ENCODE results near the gene METTL15. TPM values are rescaled to one million over a fixed set of nuclear protein-coding genes. Genes with fewer than 3 reads are reported as not detected.

Gene METTL15
- total RNA-seq, 1 donor from 2014 or later, result 27.9 TPM

GRCh38 chr11:28223577-28223976 is 115.4 kb downstream of the METTL15 start:
- Histone ChIP-seq H3K4me2 (no peak overlapping the region), H3K4me3 (no peak overlapping the region), H3K79me2 (ENCODE audit: low read depth) (peaks cover 3% of the 10 kb centered on the region), H3K4me1 (no peaks in the 10 kb centered on the region), H3K9ac (no peak overlapping the region), H3K36me3 (no peaks in the 10 kb centered on the region), H3K9me3 (ENCODE audit: low read depth) (no peaks in the 10 kb centered on the region), H3F3A (ENCODE audit: low read depth) (no peaks in the 10 kb centered on the region), H3K27ac (no peak overlapping the region), H4K20me1 (ENCODE audit: low read depth) (no peaks in the 10 kb centered on the region), H3K27me3 (no peaks in the 10 kb centered on the region), H2AFZ (replicated peaks) (no peak overlapping the region)
- H3K4me3 Mint-ChIP-seq, result no peak overlapping the region
- peaks cover 19% of the 10 kb centered on the region for H3K36me3 Mint-ChIP-seq
- no peak for DNase-seq (ENCODE audit: low spot score)
- no peaks in the 10 kb centered on the region for H3K4me1 Mint-ChIP-seq
- no peak overlapping the region for H3K27ac Mint-ChIP-seq
- H3K9me3 Mint-ChIP-seq, result peaks cover 30% of the 10 kb centered on the region
- TF ChIP-seq EZH2phosphoT487 (IDR thresholded peaks at IDR 0.05), result no peak
- TF ChIP-seq, protein P1, sequence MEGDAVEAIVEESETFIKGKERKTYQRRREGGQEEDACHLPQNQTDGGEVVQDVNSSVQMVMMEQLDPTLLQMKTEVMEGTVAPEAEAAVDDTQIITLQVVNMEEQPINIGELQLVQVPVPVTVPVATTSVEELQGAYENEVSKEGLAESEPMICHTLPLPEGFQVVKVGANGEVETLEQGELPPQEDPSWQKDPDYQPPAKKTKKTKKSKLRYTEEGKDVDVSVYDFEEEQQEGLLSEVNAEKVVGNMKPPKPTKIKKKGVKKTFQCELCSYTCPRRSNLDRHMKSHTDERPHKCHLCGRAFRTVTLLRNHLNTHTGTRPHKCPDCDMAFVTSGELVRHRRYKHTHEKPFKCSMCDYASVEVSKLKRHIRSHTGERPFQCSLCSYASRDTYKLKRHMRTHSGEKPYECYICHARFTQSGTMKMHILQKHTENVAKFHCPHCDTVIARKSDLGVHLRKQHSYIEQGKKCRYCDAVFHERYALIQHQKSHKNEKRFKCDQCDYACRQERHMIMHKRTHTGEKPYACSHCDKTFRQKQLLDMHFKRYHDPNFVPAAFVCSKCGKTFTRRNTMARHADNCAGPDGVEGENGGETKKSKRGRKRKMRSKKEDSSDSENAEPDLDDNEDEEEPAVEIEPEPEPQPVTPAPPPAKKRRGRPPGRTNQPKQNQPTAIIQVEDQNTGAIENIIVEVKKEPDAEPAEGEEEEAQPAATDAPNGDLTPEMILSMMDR (IDR thresholded peaks at IDR 0.05), result no peak
- TF ChIP-seq EZH2 (IDR thresholded peaks at IDR 0.05), result no peak
- no peaks in the 10 kb centered on the region for H3K27me3 Mint-ChIP-seq (ENCODE audit: insufficient read depth, low read depth)

GRCh38 chr11:28223994-28224393 is 115.8 kb downstream of the METTL15 start:
- H3K4me3 Mint-ChIP-seq, result no peak overlapping the region
- H3K4me1 ChIP-seq, result no peaks in the 10 kb centered on the region
- no peaks in the 10 kb centered on the region for H4K20me1 ChIP-seq (ENCODE audit: low read depth)
- no peak overlapping the region for H3K4me3 ChIP-seq
- H3K79me2 ChIP-seq (ENCODE audit: low read depth), result no peaks in the 10 kb centered on the region
- H3K27me3 ChIP-seq, result no peaks in the 10 kb centered on the region
- no peaks in the 10 kb centered on the region for H3K9me3 ChIP-seq (ENCODE audit: low read depth)
- no peaks in the 10 kb centered on the region for H3K36me3 ChIP-seq
- H3K9me3 Mint-ChIP-seq, result peaks cover 27% of the 10 kb centered on the region
- no peak for TF ChIP-seq EZH2 (IDR thresholded peaks at IDR 0.05)
- TF ChIP-seq, protein P1 (IDR thresholded peaks at IDR 0.05), result no peak
- TF ChIP-seq EZH2phosphoT487 (IDR thresholded peaks at IDR 0.05), result no peak
- no peak overlapping the region for H3K27ac ChIP-seq
- H2AFZ ChIP-seq (replicated peaks), result no peak overlapping the region
- no peaks in the 10 kb centered on the region for H3K4me1 Mint-ChIP-seq
- H3F3A ChIP-seq (ENCODE audit: low read depth), result no peaks in the 10 kb centered on the region
- DNase-seq (ENCODE audit: low spot score), result no peak
- no peak overlapping the region for H3K9ac ChIP-seq
- no peak overlapping the region for H3K4me2 ChIP-seq
- no peak overlapping the region for H3K27ac Mint-ChIP-seq
- peaks cover 19% of the 10 kb centered on the region for H3K36me3 Mint-ChIP-seq
- H3K27me3 Mint-ChIP-seq (ENCODE audit: insufficient read depth, low read depth), result no peaks in the 10 kb centered on the region

DNA sequence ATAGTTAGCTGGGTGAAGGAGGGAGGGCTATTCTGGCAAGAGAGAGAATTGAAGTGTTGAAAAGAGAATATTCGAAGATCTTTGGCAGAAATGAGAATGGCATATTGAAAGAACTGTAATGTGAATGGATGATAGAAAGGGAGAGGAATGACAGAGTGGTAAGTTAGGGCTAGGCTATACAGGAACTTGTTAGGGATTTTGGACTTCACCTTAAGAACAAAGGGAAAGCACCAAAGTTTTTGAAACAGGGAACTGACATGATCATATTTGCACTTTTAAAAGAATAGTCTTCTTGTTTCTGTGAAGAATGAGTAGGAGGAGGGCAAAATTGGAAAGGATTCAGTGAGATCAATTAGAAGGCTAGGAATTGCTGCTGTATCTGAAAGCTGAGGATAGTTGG is 119.3 kb downstream of the METTL15 start:
- H3K27me3 ChIP-seq, result no peaks in the 10 kb centered on the region
- H3K4me3 ChIP-seq, result no peak overlapping the region
- no peak for DNase-seq (ENCODE audit: low spot score)
- Mint-ChIP-seq H3K27ac (no peak overlapping the region), H3K36me3 (no peaks in the 10 kb centered on the region), H3K4me1 (no peaks in the 10 kb centered on the region), H3K4me3 (no peak overlapping the region), H3K9me3 (no peaks in the 10 kb centered on the region), H3K27me3 (ENCODE audit: insufficient read depth, low read depth) (no peaks in the 10 kb centered on the region)
- H3K27ac ChIP-seq, result no peak overlapping the region
- H2AFZ ChIP-seq (replicated peaks), result no peak overlapping the region
- H3K4me2 ChIP-seq, result no peak overlapping the region
- no peaks in the 10 kb centered on the region for H3K4me1 ChIP-seq
- H3F3A ChIP-seq (ENCODE audit: low read depth), result no peaks in the 10 kb centered on the region
- H4K20me1 ChIP-seq (ENCODE audit: low read depth), result no peaks in the 10 kb centered on the region
- TF ChIP-seq, protein P1 (IDR thresholded peaks at IDR 0.05), result no peak
- TF ChIP-seq EZH2 (IDR thresholded peaks at IDR 0.05), result no peak
- no peak for TF ChIP-seq EZH2phosphoT487 (IDR thresholded peaks at IDR 0.05)
- H3K36me3 ChIP-seq, result no peaks in the 10 kb centered on the region
- H3K9me3 ChIP-seq (ENCODE audit: low read depth), result no peaks in the 10 kb centered on the region
- H3K79me2 ChIP-seq (ENCODE audit: low read depth), result no peaks in the 10 kb centered on the region
- no peak overlapping the region for H3K9ac ChIP-seq

Data from neural progenitor cell (in vitro differentiated cells).